ENCODE measurements around the gene HIP1. TPM values are rescaled to one million over a fixed set of nuclear protein-coding genes. Genes with fewer than 3 reads are reported as not detected.
"Not testable (repeated sequence)": the region's sequence is repeated elsewhere in the genome, so short reads cannot be mapped to it uniquely, and the experiment has no call there.

Gene HIP1
- total RNA-seq, 2 donors from 2014 or later = 42.9 to 48.2 TPM

DNA sequence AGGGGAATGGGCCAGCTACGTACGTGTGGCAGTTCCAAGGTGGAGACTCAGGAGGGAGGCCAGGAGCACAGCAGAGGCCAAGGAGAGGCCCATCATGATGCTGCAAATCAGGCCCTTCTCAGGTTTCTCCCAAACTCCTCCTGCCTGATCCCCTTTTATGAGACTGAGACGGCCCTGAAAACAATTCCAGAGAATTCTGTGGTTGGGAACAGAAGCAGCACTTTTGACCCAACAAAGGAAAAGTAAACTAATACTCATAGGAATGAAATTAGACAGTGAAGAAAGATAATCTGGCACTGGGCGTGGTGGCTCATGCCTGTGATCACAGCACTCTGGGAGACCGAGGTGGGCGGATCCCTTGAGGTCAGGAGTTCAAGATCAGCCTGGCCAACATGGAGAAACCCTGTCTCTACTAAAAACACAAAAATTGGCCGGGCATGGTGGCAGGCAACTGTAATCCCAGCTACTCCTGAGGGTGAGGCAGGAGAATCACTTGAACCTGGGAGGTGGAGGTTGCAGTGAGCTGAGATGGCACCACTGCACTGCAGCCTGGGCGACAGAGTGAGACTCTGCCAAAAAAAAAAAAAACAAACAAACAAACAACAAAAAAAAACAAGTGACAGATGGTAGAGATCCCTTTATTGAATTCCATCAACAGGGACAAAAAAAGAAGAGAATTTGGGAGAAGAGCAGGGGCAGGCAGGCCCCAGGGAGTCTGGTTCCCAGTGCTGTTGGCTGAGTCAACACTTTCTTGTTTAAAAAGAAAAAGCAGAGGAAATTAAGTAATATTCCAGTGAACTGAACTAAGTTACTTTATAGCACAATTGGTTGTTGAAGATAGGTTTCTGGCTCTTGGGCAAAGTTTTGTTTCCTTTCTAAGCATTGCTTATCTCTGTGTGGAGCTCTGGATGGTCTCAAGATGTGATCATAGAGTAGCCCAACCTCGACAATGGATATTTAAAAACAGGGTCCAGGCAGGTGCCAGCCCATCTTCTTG, 33.6 kb upstream of the HIP1 start, which contains the start of gene CCL26:
Gene CCL26, minus strand, starts transcription at position 131 of the 997 bp plus-strand sequence. Its CDS starts 35 bp downstream, at position 96.
- H3K9me3 ChIP-seq = no peaks in the 10 kb centered on the region
- no peaks in the 10 kb centered on the region for H3K4me1 ChIP-seq (ENCODE audit: control insufficient read depth in 1 of 2, low read depth in 2 of 2)
- no peaks in the 10 kb centered on the region for H3K27me3 ChIP-seq (replicated peaks; ENCODE audit: insufficient read depth)
- TF ChIP-seq, protein P1, sequence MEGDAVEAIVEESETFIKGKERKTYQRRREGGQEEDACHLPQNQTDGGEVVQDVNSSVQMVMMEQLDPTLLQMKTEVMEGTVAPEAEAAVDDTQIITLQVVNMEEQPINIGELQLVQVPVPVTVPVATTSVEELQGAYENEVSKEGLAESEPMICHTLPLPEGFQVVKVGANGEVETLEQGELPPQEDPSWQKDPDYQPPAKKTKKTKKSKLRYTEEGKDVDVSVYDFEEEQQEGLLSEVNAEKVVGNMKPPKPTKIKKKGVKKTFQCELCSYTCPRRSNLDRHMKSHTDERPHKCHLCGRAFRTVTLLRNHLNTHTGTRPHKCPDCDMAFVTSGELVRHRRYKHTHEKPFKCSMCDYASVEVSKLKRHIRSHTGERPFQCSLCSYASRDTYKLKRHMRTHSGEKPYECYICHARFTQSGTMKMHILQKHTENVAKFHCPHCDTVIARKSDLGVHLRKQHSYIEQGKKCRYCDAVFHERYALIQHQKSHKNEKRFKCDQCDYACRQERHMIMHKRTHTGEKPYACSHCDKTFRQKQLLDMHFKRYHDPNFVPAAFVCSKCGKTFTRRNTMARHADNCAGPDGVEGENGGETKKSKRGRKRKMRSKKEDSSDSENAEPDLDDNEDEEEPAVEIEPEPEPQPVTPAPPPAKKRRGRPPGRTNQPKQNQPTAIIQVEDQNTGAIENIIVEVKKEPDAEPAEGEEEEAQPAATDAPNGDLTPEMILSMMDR (IDR thresholded peaks at IDR 0.05) = no peak
- no peak within 1 kb of the TSS for H3K27ac ChIP-seq
- no peaks in the 10 kb centered on the region for H3K36me3 ChIP-seq
- DNase-seq (ENCODE audit: low spot score) (no peak), ATAC-seq (ENCODE audit: insufficient number of reproducible peaks, low FRiP score, low read depth) (no peak)
- H3K4me3 ChIP-seq = no peak within 1 kb of the TSS

DNA sequence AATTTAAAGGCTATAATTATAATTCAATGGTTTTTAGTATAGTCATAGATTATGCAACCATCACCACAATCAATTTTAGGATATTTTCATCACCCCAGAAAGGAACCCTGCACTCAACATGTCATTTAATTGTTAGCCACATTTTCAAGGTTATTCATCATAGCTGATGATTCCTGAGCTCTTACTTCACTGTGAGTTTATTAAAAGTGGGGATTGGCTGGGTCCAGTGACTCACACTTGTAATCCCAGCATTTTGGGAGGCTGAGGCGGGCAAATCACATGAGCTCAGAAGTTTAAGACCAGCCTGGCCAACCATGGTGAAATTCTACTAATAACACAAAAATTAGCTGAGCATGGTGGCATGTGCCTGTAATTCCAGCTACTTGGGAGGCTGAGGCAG, 32.5 kb upstream of the HIP1 start:
- TF ChIP-seq, protein P1 (IDR thresholded peaks at IDR 0.05) = no peak
- no peak overlapping the region for H3K27ac ChIP-seq

DNA sequence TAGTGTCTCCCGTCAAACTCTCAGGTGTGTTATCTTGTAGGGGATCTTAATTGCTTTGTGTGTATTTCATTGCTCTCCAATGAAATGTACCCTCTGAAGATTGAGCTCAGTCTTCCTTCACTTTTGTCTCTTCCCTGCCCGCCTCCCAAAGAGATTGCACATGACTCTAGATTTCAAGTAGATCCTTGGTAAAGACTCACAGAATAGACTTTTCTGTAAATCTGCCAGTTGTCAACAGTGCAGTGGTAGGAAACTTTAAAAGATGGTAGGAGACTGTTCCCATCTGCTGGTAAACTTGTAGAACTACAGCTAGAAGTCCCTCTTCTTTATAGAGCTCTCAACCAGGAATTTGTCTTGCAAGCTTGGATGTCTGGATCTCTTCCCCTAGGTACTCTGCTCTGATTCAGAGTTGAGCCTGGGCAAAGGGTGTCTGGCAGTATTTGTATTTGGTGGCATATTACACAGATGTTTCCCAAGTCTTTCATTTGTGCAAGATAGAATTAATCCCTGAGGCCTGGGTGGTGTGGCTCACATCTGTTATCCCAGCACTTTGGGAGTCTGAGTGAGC, 23.7 kb upstream of the HIP1 start:
- DNase-seq (ENCODE audit: low spot score) = no peak
- H3K9me3 ChIP-seq = no peaks in the 10 kb centered on the region
- no peak overlapping the region for H3K4me3 ChIP-seq
- H3K36me3 ChIP-seq = no peaks in the 10 kb centered on the region
- H3K27me3 ChIP-seq (replicated peaks; ENCODE audit: insufficient read depth) = no peaks in the 10 kb centered on the region
- no peaks in the 10 kb centered on the region for H3K4me1 ChIP-seq (ENCODE audit: control insufficient read depth in 1 of 2, low read depth in 2 of 2)
- H3K27ac ChIP-seq = no peak overlapping the region
- TF ChIP-seq, protein P1 (IDR thresholded peaks at IDR 0.05) = peak; percentile 78
- peak; percentile 93 for ATAC-seq (ENCODE audit: insufficient number of reproducible peaks, low FRiP score, low read depth)

More for the DNA sequence above, 32.5 kb upstream of the HIP1 start:
- no peaks in the 10 kb centered on the region for H3K36me3 ChIP-seq
- ATAC-seq (ENCODE audit: insufficient number of reproducible peaks, low FRiP score, low read depth) = no peak
- H3K27me3 ChIP-seq (replicated peaks; ENCODE audit: insufficient read depth) = no peaks in the 10 kb centered on the region
- no peak overlapping the region for H3K4me3 ChIP-seq
- H3K4me1 ChIP-seq (ENCODE audit: control insufficient read depth in 1 of 2, low read depth in 2 of 2) = no peaks in the 10 kb centered on the region
- DNase-seq (ENCODE audit: low spot score) = no peak
- no peaks in the 10 kb centered on the region for H3K9me3 ChIP-seq

DNA sequence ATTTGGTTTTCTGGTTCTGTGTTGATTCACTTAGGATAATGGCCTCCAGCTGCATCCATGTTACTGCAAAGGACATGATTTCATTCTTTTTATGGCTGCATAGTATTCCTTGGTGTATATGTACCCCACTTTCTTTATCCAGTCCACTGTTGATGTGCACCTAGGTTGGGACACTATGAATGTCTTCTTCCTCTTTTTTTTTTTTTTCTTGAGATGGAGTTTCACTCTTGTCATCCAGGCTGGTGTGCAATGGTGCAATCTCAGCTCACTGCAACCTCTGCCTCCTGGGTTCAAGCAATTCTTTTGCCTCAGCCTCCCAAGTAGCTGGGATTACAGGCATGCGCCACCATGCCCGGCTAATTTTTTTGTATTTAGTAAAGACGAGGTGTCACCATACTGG, 23.1 kb upstream of the HIP1 start:
- H3K27ac ChIP-seq; H3K27me3 ChIP-seq (replicated peaks; ENCODE audit: insufficient read depth); H3K4me3 ChIP-seq; H3K4me1 ChIP-seq (ENCODE audit: control insufficient read depth in 1 of 2, low read depth in 2 of 2); H3K36me3 ChIP-seq; DNase-seq (ENCODE audit: low spot score); H3K9me3 ChIP-seq; ATAC-seq (ENCODE audit: insufficient number of reproducible peaks, low FRiP score, low read depth): not testable (repeated sequence)

DNA sequence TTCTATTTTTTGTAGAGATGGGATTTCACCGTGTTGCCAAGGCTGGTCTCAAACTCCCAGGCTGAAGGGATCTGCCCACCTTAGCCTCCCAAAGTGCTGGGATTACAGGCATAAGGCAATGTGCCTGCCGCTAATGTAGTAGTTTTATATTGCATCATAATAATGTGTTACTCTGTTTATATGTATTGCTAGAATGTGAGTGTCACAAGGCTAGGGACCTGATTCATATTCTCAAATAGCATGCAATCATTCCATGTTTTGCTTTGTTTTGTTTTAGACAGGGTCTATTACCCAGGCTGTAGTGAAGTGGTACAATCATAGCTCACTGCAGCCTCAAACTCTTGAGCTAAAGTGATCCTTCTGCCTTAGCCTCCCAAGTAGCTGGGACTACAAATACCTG, 19.8 kb upstream of the HIP1 start:
- no peak for DNase-seq (ENCODE audit: low spot score)
- TF ChIP-seq, protein P1 (IDR thresholded peaks at IDR 0.05) = no peak
- no peaks in the 10 kb centered on the region for H3K36me3 ChIP-seq
- H3K27ac ChIP-seq = no peak overlapping the region
- H3K9me3 ChIP-seq = no peaks in the 10 kb centered on the region
- no peak overlapping the region for H3K4me3 ChIP-seq
- ATAC-seq (ENCODE audit: insufficient number of reproducible peaks, low FRiP score, low read depth) = no peak
- no peaks in the 10 kb centered on the region for H3K27me3 ChIP-seq (replicated peaks; ENCODE audit: insufficient read depth)
- peaks cover 0 to under 1% of the 10 kb centered on the region in 2 donors for H3K4me1 ChIP-seq (ENCODE audit: control insufficient read depth in 1 of 2, low read depth in 2 of 2)

Data from thoracic aorta (tissue), 2 donors.